ENCODE measurements around the gene VPS4B. TPM values are rescaled to one million over a fixed set of nuclear protein-coding genes. Genes with fewer than 3 reads are reported as not detected.

The VPS4B gene
- polyA plus RNA-seq, 2 of the 4 experiments (the other 2 are of a cell fraction) = 21.8 to 24.2 TPM

DNA sequence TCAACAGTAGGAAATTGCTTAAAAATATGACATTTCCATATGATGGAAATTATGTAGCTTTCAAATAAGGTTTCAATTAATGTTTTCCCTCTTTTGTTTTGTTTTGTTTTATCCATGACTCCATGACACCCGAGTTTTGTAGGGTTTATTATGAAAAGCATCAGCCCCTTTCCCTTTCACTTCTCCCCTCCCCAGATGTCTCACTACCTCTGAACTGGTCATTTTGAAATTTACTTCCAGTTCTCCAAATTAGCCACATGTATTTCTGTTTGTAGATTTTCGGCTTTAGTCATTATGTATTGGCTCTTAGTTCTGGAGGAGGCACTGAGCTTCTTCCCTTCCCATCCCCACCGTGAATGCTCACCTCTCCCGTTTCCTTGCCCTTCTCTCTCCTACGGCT lies 18.6 kb upstream of the VPS4B start:
- H3K9me3 ChIP-seq = no peaks in the 10 kb centered on the region
- 0 out of 3 replicates have a peak, but pooled peaks cover 3% of the 10 kb centered on the region for H3K4me1 ChIP-seq
- no peak overlapping the region for H3K4me3 ChIP-seq
- ChIA-PET CTCF (interaction anchor here (2.6 kb wide), 2 partner anchors 115 to 425 kb away, joined by 10 to 20 read pairs; no protein-coding TSS in a partner anchor), POLR2A (no interaction called here)
- H3K27ac ChIP-seq = no peak overlapping the region
- FAIRE-seq (no peak), DNase-seq (ENCODE audit: low read depth in 1 of 2, low spot score in 1 of 2) (no peak), ATAC-seq (no peak)
- 52% methylated on average over 5 of the region's 5 CpGs for WGBS (ENCODE audit: missing lambda C conversion rate)
- no peak for TF ChIP-seq HOXB5 (CRISPR knock-in tag; IDR thresholded peaks at IDR 0.05)
- TF ChIP-seq ELK1 (IDR thresholded peaks at IDR 0.05; ENCODE audit: low read depth, low read length) = no peak
- no peak for TF ChIP-seq POLR2A (IDR thresholded peaks at IDR 0.05; ENCODE audit: low read length)
- TF ChIP-seq KDM5A (IDR thresholded peaks at IDR 0.05) = no peak
- TF ChIP-seq SREBF2 (IDR thresholded peaks at IDR 0.05) = no peak
- TF ChIP-seq NR3C1 (IDR thresholded peaks at IDR 0.05) = no peak
- TF ChIP-seq FOSL2 (IDR thresholded peaks at IDR 0.05) = no peak
- TF ChIP-seq FOSL2 (CRISPR knock-in tag; IDR thresholded peaks at IDR 0.05) = no peak
- TF ChIP-seq, protein P1, sequence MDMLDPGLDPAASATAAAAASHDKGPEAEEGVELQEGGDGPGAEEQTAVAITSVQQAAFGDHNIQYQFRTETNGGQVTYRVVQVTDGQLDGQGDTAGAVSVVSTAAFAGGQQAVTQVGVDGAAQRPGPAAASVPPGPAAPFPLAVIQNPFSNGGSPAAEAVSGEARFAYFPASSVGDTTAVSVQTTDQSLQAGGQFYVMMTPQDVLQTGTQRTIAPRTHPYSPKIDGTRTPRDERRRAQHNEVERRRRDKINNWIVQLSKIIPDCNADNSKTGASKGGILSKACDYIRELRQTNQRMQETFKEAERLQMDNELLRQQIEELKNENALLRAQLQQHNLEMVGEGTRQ (IDR thresholded peaks at IDR 0.05) = no peak
- TF ChIP-seq HOXB13 (CRISPR knock-in tag; IDR thresholded peaks at IDR 0.05; ENCODE audit: low read depth) = no peak
- TF ChIP-seq FOSB (CRISPR knock-in tag; IDR thresholded peaks at IDR 0.05) = no peak
- TF ChIP-seq HOXA7 (CRISPR knock-in tag; IDR thresholded peaks at IDR 0.05) = no peak
- no peak for TF ChIP-seq FOXS1 (CRISPR knock-in tag; IDR thresholded peaks at IDR 0.05)
- no peak overlapping the region for H3K4me2 ChIP-seq

DNA sequence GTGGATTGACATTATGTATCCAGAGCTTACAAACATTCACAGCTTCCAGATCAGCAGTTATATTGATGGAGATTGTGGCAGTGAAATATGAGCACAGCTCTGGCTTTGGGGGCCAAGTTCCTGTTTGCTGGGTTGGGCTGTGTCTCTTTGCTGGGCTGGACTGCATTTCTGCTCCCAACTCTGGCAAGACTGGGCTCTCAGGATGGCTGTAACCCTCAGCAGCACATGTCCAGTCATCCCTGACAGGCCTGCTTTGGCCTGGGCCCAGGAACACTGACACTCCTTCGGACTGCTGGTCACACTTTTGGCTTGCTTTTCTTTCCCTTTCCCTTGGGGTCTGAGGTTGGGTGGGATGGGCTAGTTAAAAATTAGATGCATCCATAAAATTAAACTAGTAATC lies 17.9 kb upstream of the VPS4B start:
- ChIA-PET CTCF (interaction anchor here (0.8 to 4.4 kb wide), 9 partner anchors 8 to 424 kb away, joined by 3 to 27 read pairs (median 9); no protein-coding TSS in a partner anchor), POLR2A (no interaction called here)
- TF ChIP-seq JUNB (IDR thresholded peaks at IDR 0.05) = no peak
- TF ChIP-seq RFX5 (IDR thresholded peaks at IDR 0.05) = no peak
- no peak for TF ChIP-seq EHMT2 (IDR thresholded peaks at IDR 0.05; ENCODE audit: low read depth)
- TF ChIP-seq CBX2 (IDR thresholded peaks at IDR 0.05; ENCODE audit: borderline replicate concordance, low read depth) = no peak
- TF ChIP-seq, protein P2, sequence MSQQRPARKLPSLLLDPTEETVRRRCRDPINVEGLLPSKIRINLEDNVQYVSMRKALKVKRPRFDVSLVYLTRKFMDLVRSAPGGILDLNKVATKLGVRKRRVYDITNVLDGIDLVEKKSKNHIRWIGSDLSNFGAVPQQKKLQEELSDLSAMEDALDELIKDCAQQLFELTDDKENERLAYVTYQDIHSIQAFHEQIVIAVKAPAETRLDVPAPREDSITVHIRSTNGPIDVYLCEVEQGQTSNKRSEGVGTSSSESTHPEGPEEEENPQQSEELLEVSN (IDR thresholded peaks at IDR 0.05; ENCODE audit: borderline replicate concordance, low read depth) = no peak
- no peak for TF ChIP-seq FOSB (CRISPR knock-in tag; IDR thresholded peaks at IDR 0.05)
- no peak for TF ChIP-seq CEBPB (IDR thresholded peaks at IDR 0.05)
- TF ChIP-seq CTCF (IDR thresholded peaks at IDR 0.05) = no peak
- TF ChIP-seq NR3C1 (IDR thresholded peaks at IDR 0.05) = no peak
- TF ChIP-seq PBX3 (IDR thresholded peaks at IDR 0.05) = no peak
- TF ChIP-seq MAZ (IDR thresholded peaks at IDR 0.05; ENCODE audit: borderline replicate concordance, low read depth, low read length) = no peak
- no peak for TF ChIP-seq FOSL2 (IDR thresholded peaks at IDR 0.05)
- no peak for TF ChIP-seq FOSL2 (CRISPR knock-in tag; IDR thresholded peaks at IDR 0.05)
- no peak for TF ChIP-seq SMC3 (IDR thresholded peaks at IDR 0.05)
- TF ChIP-seq, protein P3, sequence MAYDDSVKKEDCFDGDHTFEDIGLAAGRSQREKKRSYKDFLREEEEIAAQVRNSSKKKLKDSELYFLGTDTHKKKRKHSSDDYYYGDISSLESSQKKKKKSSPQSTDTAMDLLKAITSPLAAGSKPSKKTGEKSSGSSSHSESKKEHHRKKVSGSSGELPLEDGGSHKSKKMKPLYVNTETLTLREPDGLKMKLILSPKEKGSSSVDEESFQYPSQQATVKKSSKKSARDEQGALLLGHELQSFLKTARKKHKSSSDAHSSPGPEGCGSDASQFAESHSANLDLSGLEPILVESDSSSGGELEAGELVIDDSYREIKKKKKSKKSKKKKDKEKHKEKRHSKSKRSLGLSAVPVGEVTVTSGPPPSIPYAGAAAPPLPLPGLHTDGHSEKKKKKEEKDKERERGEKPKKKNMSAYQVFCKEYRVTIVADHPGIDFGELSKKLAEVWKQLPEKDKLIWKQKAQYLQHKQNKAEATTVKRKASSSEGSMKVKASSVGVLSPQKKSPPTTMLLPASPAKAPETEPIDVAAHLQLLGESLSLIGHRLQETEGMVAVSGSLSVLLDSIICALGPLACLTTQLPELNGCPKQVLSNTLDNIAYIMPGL (CRISPR knock-in tag; IDR thresholded peaks at IDR 0.05; ENCODE audit: borderline replicate concordance) = no peak
- no peak for TF ChIP-seq TFCP2L1 (CRISPR knock-in tag; IDR thresholded peaks at IDR 0.05)
- no peak for TF ChIP-seq HDAC2 (IDR thresholded peaks at IDR 0.05)
- no peak for TF ChIP-seq RNF2 (IDR thresholded peaks at IDR 0.05; ENCODE audit: borderline replicate concordance, low read depth)
- TF ChIP-seq SREBF2 (IDR thresholded peaks at IDR 0.05) = no peak
- TF ChIP-seq CBX8 (IDR thresholded peaks at IDR 0.05) = no peak
- no peak for TF ChIP-seq HOXB5 (CRISPR knock-in tag; IDR thresholded peaks at IDR 0.05)
- Histone ChIP-seq H3K4me2 (no peak overlapping the region), H3K9me3 (no peaks in the 10 kb centered on the region), H3K4me3 (no peak overlapping the region), H3K4me1 (0 out of 3 replicates have a peak, but pooled peaks cover 3% of the 10 kb centered on the region), H3K27ac (no peak overlapping the region)
- DNase-seq (ENCODE audit: low read depth in 1 of 2, low spot score in 1 of 2) (no peak), FAIRE-seq (no peak), ATAC-seq (0 out of 6 replicates have a peak, but pooled peaks of 1 of the 2 experiments have one; percentile 30)
- WGBS (ENCODE audit: missing lambda C conversion rate) = 30% methylated on average over 1 of the region's 1 CpG
